ENCODE measurements around the gene ZSWIM8. TPM values are rescaled to one million over a fixed set of nuclear protein-coding genes. Genes with fewer than 3 reads are reported as not detected.

Gene ZSWIM8
- total and polyA plus RNA-seq, 2 experiments from 2014 or later, result 20.5 to 30.4 TPM

- TF ChIP-seq ETS1 (IDR thresholded peaks at IDR 0.05) (no peak), STAT1 (IDR thresholded peaks at IDR 0.05; ENCODE audit: unreplicated experiment) (no peak), JUNB (IDR thresholded peaks at IDR 0.05; ENCODE audit: unreplicated experiment) (no peak), ZNF114 (CRISPR knock-in tag; IDR thresholded peaks at IDR 0.05) (no peak), CREB1 (CRISPR knock-in tag; IDR thresholded peaks at IDR 0.05; ENCODE audit: low read depth) (no peak), EZH2phosphoT487 (IDR thresholded peaks at IDR 0.05; ENCODE audit: unreplicated experiment) (no peak), REST (IDR thresholded peaks at IDR 0.05; ENCODE audit: unreplicated experiment) (no peak), EZH2 (IDR thresholded peaks at IDR 0.05; ENCODE audit: low read depth, unreplicated experiment) (no peak), CTCF (conservative IDR thresholded peaks at IDR 0.05; ENCODE audit: low read depth in 2 of 2) (no peak)
These were observed 25.5 kb downstream of the ZSWIM8 start (continued) for GRCh38 chr10:73810735-73811465.

GRCh38 chr10:73812657-73813056, 27.3 kb downstream of the ZSWIM8 start:
- H3K4me1 ChIP-seq (ENCODE audit: insufficient read depth), result peaks cover 7% of the 10 kb centered on the region
- peaks cover 15% of the 10 kb centered on the region for H4K20me1 ChIP-seq (replicated peaks; ENCODE audit: insufficient read depth)
- H2AFZ ChIP-seq, result no peak overlapping the region
- no peaks in the 10 kb centered on the region for H3K9me2 ChIP-seq (ENCODE audit: insufficient read depth)
- no peaks in the 10 kb centered on the region for H3K27me3 ChIP-seq (ENCODE audit: insufficient read depth)
- 0 out of 2 replicates have a peak, but pooled peaks cover 13% of the 10 kb centered on the region for H3F3A ChIP-seq (replicated peaks; ENCODE audit: low read depth)
- Mint-ChIP-seq H3K4me1 (peaks cover 13% of the 10 kb centered on the region), H3K4me3 (peak overlapping the region; percentile 61), H3K36me3 (ENCODE audit: low read depth) (peaks cover 32% of the 10 kb centered on the region), H3K27ac (no peak overlapping the region), H3K9me3 (no peaks in the 10 kb centered on the region), H3K27me3 (ENCODE audit: insufficient read depth, low read depth, poor library complexity) (peaks cover 16% of the 10 kb centered on the region)
- H3K4me2 ChIP-seq, result peak overlapping the region; percentile 68
- ATAC-seq, result peak; percentile 7
- peak overlapping the region; percentile 84 for H3K4me3 ChIP-seq
- peak; percentile 54 for DNase-seq (ENCODE audit: low spot score)
- H3K79me2 ChIP-seq (replicated peaks; ENCODE audit: insufficient read depth), result no peaks in the 10 kb centered on the region
- H3K27ac ChIP-seq (ENCODE audit: low read depth), result 0 out of 2 replicates have a peak overlapping the region, but pooled peaks have one; percentile 56
- H3K36me3 ChIP-seq (ENCODE audit: insufficient read depth), result no peaks in the 10 kb centered on the region; the same call in 1 of the 2 replicates
- no peak for TF ChIP-seq ZNF462 (CRISPR knock-in tag; IDR thresholded peaks at IDR 0.05)
- no peak for TF ChIP-seq POLR2AphosphoS5 (IDR thresholded peaks at IDR 0.05; ENCODE audit: low read depth)
- TF ChIP-seq STAT1 (IDR thresholded peaks at IDR 0.05; ENCODE audit: unreplicated experiment), result no peak
- TF ChIP-seq ZNF114 (CRISPR knock-in tag; IDR thresholded peaks at IDR 0.05), result no peak

All from GM23338 (cell line).